ENCODE measurements around the gene RARS1.

DNA sequence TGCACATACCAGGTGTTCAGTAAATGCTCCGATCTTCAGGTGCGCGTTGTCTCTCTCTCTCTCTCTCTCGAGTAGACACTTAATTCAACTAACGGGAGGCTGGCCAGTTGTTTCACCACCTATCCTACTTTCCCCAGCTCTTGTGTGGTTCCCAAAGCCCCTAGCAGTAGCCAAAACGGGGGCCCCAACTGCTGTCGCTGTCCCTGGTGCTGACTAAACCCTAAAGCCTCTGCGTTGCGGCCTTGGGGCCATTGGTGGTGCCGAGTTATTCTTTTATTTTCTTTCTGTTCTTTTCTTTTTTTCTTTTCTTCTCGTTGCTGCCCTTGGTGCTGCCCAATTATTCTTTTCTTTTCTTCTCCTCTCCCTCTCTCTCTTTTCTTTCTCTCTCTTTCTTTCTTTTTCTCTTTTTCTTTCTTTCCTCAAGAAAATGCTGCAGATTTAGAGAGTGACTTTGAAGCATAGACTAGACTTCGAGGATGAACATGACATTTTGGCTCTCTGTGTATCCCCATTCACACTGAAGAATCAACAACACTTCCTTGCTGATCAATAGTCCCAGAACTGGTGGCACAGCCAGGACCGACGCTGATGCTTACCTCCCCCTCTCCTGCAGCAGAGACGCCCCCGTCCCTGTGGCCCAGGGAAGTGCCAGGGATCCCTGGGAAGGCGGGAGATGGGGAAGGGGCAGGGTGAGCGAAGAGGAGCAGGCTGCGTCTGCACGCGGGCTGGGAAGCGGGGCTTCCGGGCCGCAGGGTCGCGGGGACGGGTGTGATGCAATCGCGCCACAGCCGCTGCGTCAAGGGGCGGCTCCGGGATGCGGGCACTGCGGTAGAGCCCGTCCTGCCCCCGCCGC is 42.5 kb downstream of the RARS1 start, which contains the start of gene FBLL1:
- TF ChIP-seq ARNTL (CRISPR knock-in tag; IDR thresholded peaks at IDR 0.05; ENCODE audit: borderline replicate concordance, low read depth) (no peak), BACH2 (CRISPR knock-in tag; IDR thresholded peaks at IDR 0.05; ENCODE audit: borderline replicate concordance) (no peak)
- TF ChIP-seq, protein P1, sequence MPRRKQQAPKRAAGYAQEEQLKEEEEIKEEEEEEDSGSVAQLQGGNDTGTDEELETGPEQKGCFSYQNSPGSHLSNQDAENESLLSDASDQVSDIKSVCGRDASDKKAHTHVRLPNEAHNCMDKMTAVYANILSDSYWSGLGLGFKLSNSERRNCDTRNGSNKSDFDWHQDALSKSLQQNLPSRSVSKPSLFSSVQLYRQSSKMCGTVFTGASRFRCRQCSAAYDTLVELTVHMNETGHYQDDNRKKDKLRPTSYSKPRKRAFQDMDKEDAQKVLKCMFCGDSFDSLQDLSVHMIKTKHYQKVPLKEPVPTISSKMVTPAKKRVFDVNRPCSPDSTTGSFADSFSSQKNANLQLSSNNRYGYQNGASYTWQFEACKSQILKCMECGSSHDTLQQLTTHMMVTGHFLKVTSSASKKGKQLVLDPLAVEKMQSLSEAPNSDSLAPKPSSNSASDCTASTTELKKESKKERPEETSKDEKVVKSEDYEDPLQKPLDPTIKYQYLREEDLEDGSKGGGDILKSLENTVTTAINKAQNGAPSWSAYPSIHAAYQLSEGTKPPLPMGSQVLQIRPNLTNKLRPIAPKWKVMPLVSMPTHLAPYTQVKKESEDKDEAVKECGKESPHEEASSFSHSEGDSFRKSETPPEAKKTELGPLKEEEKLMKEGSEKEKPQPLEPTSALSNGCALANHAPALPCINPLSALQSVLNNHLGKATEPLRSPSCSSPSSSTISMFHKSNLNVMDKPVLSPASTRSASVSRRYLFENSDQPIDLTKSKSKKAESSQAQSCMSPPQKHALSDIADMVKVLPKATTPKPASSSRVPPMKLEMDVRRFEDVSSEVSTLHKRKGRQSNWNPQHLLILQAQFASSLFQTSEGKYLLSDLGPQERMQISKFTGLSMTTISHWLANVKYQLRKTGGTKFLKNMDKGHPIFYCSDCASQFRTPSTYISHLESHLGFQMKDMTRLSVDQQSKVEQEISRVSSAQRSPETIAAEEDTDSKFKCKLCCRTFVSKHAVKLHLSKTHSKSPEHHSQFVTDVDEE (CRISPR knock-in tag; IDR thresholded peaks at IDR 0.05), result 0 out of 2 replicates have a peak, but pooled peaks have one; percentile 21
- TF ChIP-seq, protein P2, sequence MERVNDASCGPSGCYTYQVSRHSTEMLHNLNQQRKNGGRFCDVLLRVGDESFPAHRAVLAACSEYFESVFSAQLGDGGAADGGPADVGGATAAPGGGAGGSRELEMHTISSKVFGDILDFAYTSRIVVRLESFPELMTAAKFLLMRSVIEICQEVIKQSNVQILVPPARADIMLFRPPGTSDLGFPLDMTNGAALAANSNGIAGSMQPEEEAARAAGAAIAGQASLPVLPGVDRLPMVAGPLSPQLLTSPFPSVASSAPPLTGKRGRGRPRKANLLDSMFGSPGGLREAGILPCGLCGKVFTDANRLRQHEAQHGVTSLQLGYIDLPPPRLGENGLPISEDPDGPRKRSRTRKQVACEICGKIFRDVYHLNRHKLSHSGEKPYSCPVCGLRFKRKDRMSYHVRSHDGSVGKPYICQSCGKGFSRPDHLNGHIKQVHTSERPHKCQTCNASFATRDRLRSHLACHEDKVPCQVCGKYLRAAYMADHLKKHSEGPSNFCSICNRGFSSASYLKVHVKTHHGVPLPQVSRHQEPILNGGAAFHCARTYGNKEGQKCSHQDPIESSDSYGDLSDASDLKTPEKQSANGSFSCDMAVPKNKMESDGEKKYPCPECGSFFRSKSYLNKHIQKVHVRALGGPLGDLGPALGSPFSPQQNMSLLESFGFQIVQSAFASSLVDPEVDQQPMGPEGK (CRISPR knock-in tag; IDR thresholded peaks at IDR 0.05; ENCODE audit: borderline replicate concordance), result no peak
- TF ChIP-seq, protein P3, sequence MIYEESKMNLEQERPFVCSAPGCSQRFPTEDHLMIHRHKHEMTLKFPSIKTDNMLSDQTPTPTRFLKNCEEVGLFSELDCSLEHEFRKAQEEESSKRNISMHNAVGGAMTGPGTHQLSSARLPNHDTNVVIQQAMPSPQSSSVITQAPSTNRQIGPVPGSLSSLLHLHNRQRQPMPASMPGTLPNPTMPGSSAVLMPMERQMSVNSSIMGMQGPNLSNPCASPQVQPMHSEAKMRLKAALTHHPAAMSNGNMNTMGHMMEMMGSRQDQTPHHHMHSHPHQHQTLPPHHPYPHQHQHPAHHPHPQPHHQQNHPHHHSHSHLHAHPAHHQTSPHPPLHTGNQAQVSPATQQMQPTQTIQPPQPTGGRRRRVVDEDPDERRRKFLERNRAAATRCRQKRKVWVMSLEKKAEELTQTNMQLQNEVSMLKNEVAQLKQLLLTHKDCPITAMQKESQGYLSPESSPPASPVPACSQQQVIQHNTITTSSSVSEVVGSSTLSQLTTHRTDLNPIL (CRISPR knock-in tag; IDR thresholded peaks at IDR 0.05; ENCODE audit: low read depth), result no peak
- TF ChIP-seq, protein P4, sequence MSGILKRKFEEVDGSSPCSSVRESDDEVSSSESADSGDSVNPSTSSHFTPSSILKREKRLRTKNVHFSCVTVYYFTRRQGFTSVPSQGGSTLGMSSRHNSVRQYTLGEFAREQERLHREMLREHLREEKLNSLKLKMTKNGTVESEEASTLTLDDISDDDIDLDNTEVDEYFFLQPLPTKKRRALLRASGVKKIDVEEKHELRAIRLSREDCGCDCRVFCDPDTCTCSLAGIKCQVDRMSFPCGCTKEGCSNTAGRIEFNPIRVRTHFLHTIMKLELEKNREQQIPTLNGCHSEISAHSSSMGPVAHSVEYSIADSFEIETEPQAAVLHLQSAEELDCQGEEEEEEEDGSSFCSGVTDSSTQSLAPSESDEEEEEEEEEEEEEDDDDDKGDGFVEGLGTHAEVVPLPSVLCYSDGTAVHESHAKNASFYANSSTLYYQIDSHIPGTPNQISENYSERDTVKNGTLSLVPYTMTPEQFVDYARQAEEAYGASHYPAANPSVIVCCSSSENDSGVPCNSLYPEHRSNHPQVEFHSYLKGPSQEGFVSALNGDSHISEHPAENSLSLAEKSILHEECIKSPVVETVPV (CRISPR knock-in tag; IDR thresholded peaks at IDR 0.05), result no peak

All from SK-N-SH treated with all-trans-retinoic acid at 6 μM for 48 hours (cell line).